ENCODE results near the gene FHIT.

Gene FHIT

DNA sequence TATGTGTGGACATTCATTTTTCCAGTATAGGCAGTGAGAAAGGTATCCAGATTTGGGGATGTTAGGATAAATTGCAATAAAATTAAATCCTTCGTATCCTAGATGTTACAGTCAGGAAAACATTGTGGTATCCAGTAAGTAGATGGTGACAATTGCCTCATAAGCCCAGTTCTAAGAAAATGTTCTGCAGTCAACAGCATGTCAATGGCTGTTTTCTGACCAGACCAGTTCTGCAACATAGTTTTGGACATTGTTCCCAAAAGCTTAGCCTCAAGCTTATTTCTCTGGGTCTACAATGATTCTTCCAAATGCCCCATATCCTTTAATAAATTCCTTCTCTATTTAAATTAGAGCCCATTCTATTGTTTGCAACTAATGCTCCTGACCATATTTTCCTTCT lies 480.7 kb downstream of the FHIT start:
- DNase-seq, result no peak
- Mint-ChIP-seq H3K4me1 (no peaks in the 10 kb centered on the region), H3K4me3 (no peak overlapping the region), H3K36me3 (ENCODE audit: low read depth) (peaks cover 5% of the 10 kb centered on the region), H3K27me3 (ENCODE audit: low read depth, poor library complexity) (peaks cover 4% of the 10 kb centered on the region), H3K27ac (no peak overlapping the region), H3K9me3 (peaks cover 12% of the 10 kb centered on the region)
- TF ChIP-seq, protein P1, sequence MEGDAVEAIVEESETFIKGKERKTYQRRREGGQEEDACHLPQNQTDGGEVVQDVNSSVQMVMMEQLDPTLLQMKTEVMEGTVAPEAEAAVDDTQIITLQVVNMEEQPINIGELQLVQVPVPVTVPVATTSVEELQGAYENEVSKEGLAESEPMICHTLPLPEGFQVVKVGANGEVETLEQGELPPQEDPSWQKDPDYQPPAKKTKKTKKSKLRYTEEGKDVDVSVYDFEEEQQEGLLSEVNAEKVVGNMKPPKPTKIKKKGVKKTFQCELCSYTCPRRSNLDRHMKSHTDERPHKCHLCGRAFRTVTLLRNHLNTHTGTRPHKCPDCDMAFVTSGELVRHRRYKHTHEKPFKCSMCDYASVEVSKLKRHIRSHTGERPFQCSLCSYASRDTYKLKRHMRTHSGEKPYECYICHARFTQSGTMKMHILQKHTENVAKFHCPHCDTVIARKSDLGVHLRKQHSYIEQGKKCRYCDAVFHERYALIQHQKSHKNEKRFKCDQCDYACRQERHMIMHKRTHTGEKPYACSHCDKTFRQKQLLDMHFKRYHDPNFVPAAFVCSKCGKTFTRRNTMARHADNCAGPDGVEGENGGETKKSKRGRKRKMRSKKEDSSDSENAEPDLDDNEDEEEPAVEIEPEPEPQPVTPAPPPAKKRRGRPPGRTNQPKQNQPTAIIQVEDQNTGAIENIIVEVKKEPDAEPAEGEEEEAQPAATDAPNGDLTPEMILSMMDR (IDR thresholded peaks at IDR 0.05), result no peak

- Mint-ChIP-seq H3K36me3 (ENCODE audit: low read depth) (no peaks in the 10 kb centered on the region), H3K27ac (no peak overlapping the region), H3K9me3 (no peaks in the 10 kb centered on the region), H3K4me1 (no peaks in the 10 kb centered on the region), H3K27me3 (ENCODE audit: low read depth, poor library complexity) (peaks cover 4% of the 10 kb centered on the region), H3K4me3 (no peak overlapping the region)
- TF ChIP-seq, protein P1 (IDR thresholded peaks at IDR 0.05), result no peak
- DNase-seq, result no peak
These were observed 483.7 kb downstream of the FHIT start for GRCh38 chr3:60767536-60767935.

GRCh38 chr3:60765776-60766175 lies 485.5 kb downstream of the FHIT start:
- TF ChIP-seq, protein P1 (IDR thresholded peaks at IDR 0.05), result no peak
- no peaks in the 10 kb centered on the region for H3K36me3 Mint-ChIP-seq (ENCODE audit: low read depth)
- H3K27ac Mint-ChIP-seq, result no peak overlapping the region
- peaks cover 4% of the 10 kb centered on the region for H3K27me3 Mint-ChIP-seq (ENCODE audit: low read depth, poor library complexity)
- no peak for DNase-seq
- no peak overlapping the region for H3K4me3 Mint-ChIP-seq
- no peaks in the 10 kb centered on the region for H3K9me3 Mint-ChIP-seq
- H3K4me1 Mint-ChIP-seq, result no peaks in the 10 kb centered on the region

GRCh38 chr3:60764870-60765269 lies 486.4 kb downstream of the FHIT start:
- no peaks in the 10 kb centered on the region for H3K9me3 Mint-ChIP-seq
- H3K36me3 Mint-ChIP-seq (ENCODE audit: low read depth), result no peaks in the 10 kb centered on the region
- no peak overlapping the region for H3K4me3 Mint-ChIP-seq
- DNase-seq, result no peak
- H3K4me1 Mint-ChIP-seq, result no peaks in the 10 kb centered on the region
- no peak overlapping the region for H3K27ac Mint-ChIP-seq
- TF ChIP-seq, protein P1 (IDR thresholded peaks at IDR 0.05), result no peak
- peaks cover 4% of the 10 kb centered on the region for H3K27me3 Mint-ChIP-seq (ENCODE audit: low read depth, poor library complexity)

- H3K36me3 Mint-ChIP-seq (ENCODE audit: low read depth), result no peaks in the 10 kb centered on the region
- no peaks in the 10 kb centered on the region for H3K27me3 Mint-ChIP-seq (ENCODE audit: low read depth, poor library complexity)
- H3K9me3 Mint-ChIP-seq, result no peaks in the 10 kb centered on the region
These were observed 491.1 kb downstream of the FHIT start for GRCh38 chr3:60760145-60760544.

DNA sequence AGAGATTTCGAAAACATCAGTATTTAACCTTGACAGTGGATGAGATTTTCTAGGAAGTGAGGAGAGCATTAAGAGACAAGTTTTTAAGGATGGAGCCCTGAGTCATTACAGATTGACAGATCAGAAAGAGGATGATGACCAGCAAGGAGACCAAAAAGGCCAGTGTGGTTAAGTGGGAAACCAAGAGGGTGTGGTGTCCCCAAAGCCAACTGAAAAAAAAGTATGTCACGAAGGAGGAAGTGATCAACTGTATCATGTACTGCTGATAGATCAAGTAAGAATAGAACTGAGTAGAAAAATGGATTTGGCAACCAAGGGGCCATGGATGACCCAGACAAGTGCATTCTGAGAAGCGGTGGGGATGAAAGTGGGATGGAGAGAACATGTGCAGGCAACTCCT lies 491.8 kb downstream of the FHIT start:
- TF ChIP-seq, protein P1 (IDR thresholded peaks at IDR 0.05), result no peak
- Mint-ChIP-seq H3K27me3 (ENCODE audit: low read depth, poor library complexity) (no peaks in the 10 kb centered on the region), H3K4me3 (no peak overlapping the region), H3K9me3 (no peaks in the 10 kb centered on the region), H3K27ac (no peak overlapping the region), H3K36me3 (ENCODE audit: low read depth) (no peaks in the 10 kb centered on the region), H3K4me1 (peaks cover 13% of the 10 kb centered on the region)
- no peak for DNase-seq

More at GRCh38 chr3:60760145-60760544, 491.1 kb downstream of the FHIT start:
- no peak overlapping the region for H3K27ac Mint-ChIP-seq
- TF ChIP-seq, protein P1 (IDR thresholded peaks at IDR 0.05), result no peak
- no peak overlapping the region for H3K4me3 Mint-ChIP-seq
- DNase-seq, result no peak
- peaks cover 9% of the 10 kb centered on the region for H3K4me1 Mint-ChIP-seq
